NCI-H146 treated with DMSO at 0.1 percent for 48 hours (cell line): ENCODE results near the gene RHOBTB3.

Experiments used
- DNase-seq: peaks from one replicate; lab custom pipeline; 2025; ENCODE audit not compliant: unreplicated experiment; lab: John Stamatoyannopoulos, UW

Gene RHOBTB3

DNA sequence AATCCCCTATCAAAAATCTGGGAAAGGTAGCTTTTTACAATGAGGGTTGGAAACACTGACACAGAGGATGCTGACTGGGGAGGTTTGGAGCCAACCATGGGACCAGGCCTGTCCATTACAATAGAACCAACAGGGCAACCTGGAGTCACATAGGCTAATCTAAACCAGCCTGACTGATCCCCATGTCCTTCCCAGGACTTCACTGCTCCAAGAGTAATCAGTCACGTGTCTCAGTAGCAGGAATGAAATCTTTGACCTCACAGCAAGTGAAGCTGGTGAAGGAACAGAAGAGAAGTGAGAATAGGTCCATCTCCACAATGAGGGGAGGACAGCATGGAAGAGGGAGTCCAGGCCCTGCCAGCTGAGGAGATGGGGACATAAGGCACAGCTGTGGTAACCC lies 107.4 kb downstream of the RHOBTB3 start:
- DNase-seq: no peak

GRCh38 chr5:95839658-95840057 lies 108.5 kb downstream of the RHOBTB3 start:
- DNase-seq: no peak

GRCh38 chr5:95840956-95841705 lies 110.0 kb downstream of the RHOBTB3 start:
- DNase-seq: no peak

- no peak for DNase-seq
These were observed 111.0 kb downstream of the RHOBTB3 start for GRCh38 chr5:95841914-95842812.

DNA sequence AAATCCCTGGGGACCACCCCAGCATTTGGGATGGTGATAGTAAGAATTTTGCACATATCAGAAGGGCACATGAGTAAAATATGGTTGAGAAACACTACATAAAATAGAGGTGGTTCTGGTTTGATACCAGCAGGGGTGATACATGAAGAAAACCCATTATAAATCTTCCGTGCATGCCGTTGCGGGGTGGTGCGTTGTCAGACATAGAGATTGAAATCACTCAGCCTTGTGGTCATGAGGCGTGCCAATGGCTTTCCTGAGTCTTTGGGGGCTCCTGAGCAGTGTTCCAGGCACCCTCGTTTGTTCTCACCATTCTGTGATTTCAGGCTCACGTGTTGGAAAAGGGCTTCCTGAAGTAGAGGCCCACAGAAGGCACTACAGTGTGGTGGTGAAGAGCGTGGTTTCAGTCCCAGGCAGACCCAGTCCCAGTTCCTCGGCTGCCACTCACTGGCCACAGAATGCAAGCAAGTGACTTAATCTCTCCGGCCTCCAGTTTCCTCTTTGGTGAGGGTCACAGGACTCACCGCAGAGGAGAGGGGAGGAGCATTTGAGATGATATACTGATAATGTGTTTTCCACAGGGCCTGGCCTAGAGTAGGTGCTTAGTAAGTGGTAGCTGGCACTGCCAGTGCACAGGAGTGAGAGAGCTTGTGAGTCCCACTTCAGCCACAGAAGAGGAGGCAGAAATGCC lies 111.9 kb downstream of the RHOBTB3 start:
- no peak for DNase-seq

- DNase-seq: no peak
These were observed 112.6 kb downstream of the RHOBTB3 start for GRCh38 chr5:95843733-95844223.

GRCh38 chr5:95845391-95845790 lies 114.3 kb downstream of the RHOBTB3 start:
- DNase-seq: no peak
